GM19239 (cell line): ENCODE measurements around the gene CITED4.

Experiments
- DNase-seq: peaks from one replicate; pipeline ENCODE4 v3.0.0; 2011; ENCODE audit warnings: low spot score; ENCODE audit not compliant: insufficient read length
- FAIRE-seq: peaks from 2 replicates; lab custom pipeline; 2011; peaks lifted over from hg19 to GRCh38; lab: Jason Lieb, UNC

The CITED4 gene

DNA sequence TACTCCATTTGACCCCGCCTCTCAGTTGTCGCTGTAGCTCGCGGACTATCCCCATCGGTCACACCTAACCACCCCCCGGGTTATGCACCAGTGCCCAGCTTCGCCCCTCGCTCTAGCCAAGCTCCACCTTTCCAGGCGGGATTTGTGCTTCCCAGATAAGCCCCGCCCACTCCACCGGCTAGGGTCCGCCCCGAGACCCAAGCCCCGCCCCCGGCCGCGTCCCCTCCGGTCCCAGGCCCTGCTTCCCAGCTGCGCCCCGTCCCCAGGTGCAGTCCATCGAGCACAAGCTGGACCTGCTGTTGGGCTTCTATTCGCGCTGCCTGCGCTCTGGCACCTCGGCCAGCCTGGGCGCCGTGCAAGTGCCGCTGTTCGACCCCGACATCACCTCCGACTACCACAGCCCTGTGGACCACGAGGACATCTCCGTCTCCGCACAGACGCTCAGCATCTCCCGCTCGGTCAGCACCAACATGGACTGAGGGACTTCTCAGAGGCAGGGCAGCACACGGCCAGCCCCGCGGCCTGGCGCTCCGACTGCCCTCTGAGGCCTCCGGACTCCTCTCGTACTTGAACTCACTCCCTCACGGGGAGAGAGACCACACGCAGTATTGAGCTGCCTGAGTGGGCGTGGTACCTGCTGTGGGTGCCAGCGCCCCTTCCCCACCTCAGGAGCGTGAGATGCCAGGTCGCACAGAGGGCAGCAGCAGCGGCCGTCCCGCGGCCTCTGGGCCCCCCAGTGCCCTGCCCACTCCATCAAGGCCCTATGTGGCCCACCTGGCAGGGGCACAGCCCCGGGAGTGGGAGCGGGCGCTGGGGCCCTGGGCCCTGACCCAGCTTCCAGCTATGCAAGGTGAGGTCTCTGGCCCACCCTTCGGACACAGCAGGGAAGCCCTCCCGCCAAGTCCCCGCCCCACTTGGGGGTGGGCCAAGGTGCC lies 23.9 kb downstream of the CITED4 start:
- no peak for FAIRE-seq
- no peak for DNase-seq

DNA sequence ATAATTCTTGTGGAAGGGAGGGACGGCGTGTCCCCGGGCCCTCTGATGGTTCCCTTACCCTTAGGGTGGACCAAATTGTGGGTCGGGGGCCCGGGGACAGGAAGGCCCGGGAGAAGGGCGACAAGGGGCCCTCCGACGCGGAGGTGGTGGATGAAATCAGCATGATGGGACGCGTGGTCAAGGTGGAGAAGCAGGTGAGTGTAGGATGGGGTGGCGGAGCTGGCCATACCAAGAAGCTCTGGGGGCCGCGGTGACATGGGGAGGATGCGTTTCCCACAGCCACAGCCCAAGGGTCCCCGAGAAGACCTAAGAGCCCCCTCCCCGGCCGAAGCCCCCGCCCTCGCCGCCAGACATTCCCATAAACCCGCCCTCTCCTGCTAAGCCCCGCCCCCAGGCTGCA lies 24.6 kb downstream of the CITED4 start:
- no peak for FAIRE-seq
- no peak for DNase-seq

GRCh38 chr1:40836283-40836682 lies 25.9 kb downstream of the CITED4 start:
- FAIRE-seq (no peak), DNase-seq (no peak)

DNA sequence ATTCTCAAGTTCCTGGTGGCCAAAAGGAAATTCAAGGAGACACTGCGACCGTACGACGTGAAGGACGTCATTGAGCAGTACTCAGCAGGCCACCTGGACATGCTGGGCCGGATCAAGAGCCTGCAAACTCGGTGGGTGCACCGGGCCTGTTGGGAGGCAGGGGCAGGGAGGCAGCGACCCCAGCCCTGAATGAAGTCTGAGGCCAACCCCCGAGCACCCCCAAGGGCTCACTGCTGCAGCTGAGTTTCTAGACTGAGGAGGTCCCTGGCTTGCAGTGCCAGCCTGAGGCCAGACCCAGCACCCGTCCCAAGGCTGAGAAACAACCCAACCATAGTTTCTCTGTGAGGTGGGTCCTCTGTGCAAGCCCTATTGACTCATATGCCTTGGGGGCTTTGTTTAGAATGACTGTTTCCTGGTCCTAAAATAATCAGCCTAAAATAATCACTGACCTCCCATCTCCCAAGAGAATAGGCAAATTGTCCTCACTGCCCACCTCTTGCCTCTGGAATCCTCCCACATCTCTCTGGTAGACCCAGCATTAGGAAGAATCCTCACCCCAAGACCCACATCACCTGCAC lies 27.1 kb downstream of the CITED4 start:
- no peak for DNase-seq
- no peak for FAIRE-seq

DNA sequence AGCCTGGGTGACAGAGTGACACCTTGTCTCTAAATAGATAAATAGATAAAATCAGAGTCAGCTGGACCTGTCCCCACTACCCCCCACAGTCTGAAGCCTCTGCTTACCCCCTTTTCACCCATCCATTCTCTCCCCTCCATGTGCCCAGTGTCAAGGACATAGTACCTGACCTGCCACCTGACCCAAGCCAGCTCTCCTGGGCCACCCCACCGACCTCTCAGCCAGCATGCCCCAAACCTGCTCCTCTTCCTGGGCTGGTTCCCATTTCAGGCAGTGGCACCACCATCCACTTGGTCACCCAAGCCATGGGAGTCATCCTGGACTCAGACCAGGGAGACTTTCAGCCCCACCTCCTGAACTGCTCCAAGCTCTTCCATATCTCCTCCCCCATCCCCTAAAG lies 28.2 kb downstream of the CITED4 start:
- DNase-seq (no peak), FAIRE-seq (no peak)

DNA sequence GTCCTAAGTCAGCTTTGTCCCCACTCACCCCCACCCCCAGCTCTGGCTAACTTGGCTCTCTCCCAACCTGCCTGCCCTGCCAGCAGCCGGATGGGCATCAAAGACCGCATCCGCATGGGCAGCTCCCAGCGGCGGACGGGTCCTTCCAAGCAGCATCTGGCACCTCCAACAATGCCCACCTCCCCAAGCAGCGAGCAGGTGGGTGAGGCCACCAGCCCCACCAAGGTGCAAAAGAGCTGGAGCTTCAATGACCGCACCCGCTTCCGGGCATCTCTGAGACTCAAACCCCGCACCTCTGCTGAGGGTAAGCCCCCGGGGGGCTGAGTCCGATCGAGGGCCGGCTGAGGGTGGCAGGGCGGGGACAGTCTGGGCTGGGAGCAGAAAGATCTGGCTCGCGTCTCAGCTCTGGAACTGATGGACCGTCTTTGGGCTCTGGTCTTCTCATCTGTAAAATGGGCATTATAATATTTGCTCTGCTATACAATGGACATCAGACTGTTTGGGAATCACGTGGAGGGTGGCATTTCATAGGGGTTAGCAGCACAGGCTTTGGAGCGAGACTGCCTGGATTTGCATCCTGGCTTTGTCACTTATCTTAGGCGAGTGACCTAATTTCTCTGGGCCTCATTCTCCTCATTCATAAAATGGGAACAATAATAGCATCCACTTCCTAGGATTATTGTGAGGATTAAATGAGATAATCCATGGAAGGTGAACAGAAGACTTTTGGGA lies 31.0 kb downstream of the CITED4 start:
- DNase-seq (no peak), FAIRE-seq (no peak)

GRCh38 chr1:40830419-40830943 lies 31.7 kb downstream of the CITED4 start:
- no peak for DNase-seq
- no peak for FAIRE-seq

DNA sequence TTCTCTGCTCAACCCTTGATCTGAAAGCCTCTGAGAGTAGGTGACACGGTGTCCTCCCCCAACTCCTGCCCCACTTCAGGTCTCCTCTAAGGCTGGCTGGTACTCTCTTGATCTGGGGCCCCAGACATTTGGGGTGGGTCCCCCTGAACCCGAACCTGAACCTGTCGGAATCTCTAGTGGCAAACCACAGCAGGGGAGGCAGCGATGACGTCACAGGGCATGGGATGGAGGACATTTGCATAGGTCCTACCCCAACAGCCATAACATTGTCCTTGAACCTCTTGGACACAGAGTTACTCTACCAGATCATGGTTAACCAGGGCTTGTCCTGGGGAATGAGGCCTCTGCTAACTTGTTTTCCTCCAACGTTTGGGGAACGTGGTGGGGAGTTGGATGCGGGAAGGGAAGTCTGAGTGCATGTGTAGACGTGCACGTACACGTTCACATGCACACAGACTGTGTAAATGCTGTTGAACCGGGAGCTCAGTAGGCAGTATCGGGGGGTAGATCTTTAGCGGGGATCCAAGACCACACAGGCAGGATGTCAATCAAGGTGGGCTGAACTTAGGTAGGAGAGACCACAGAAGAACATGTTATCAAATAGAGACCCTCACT lies 32.4 kb downstream of the CITED4 start:
- FAIRE-seq, result no peak
- DNase-seq, result no peak

DNA sequence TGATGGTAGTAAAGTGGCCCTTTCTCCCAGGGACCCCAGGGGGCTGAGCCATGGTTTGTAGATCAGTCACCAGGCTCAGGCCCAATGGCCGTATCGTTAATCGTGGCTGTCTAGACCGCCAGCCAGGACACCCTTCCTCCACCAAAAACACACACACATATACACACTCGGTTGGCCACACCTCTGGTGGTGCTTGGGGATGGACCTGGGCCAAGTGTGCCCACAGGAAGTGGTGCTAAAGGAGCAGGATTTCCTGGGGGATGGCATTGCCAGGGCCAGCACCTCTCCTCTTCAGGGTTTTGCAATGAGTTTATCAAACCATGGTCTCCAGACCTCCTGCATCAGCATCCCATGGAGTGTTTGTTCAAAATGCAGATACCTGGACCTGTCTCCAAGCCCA lies 36.2 kb downstream of the CITED4 start:
- no peak for FAIRE-seq
- no peak for DNase-seq

DNA sequence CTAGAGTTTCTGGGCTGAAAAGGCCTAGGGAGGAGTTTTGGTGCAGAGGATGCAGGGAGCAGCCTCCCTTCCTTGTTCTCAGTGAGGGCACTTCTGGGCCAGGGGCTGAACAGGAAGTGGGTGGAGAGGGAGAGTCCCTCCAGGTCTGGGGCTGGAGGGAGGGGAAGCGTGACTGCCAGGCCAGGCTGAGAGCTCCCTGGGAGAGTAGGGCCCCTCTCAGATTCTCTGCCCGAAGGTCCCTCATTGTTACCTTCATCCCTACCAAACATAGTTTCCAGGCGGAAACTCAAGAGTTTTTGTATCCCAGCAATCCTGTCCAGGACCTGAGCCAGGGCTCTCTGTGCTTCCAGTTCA lies 36.8 kb downstream of the CITED4 start:
- FAIRE-seq, result peak; percentile 35
- DNase-seq, result peak; percentile 61

- DNase-seq (no peak), FAIRE-seq (peak; percentile 11)
These were observed 37.4 kb downstream of the CITED4 start for GRCh38 chr1:40824591-40825434.

GRCh38 chr1:40823983-40824382 lies 38.2 kb downstream of the CITED4 start:
- no peak for FAIRE-seq

DNA sequence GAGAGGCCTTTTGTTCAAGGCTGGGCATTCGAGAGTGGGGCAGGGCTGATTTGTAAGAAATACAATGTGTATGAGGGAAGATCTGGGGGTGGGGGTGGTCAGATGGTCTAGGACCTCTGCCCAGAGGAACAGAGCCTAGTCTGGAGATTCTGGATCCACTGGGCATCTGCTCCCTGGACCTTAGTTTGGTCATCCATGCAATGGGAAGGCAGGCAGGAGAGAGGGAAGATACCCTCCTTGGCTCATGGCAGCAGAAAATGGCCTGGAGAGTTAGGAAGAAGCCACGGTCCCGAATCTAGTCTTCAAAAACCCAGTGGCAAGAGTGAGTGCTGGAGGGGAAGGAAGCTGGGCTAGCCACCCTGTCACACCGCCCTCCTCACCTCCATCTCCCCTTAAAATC lies 38.8 kb downstream of the CITED4 start:
- DNase-seq (no peak), FAIRE-seq (no peak)

More at GRCh38 chr1:40823983-40824382, 38.2 kb downstream of the CITED4 start:
- no peak for DNase-seq

DNA sequence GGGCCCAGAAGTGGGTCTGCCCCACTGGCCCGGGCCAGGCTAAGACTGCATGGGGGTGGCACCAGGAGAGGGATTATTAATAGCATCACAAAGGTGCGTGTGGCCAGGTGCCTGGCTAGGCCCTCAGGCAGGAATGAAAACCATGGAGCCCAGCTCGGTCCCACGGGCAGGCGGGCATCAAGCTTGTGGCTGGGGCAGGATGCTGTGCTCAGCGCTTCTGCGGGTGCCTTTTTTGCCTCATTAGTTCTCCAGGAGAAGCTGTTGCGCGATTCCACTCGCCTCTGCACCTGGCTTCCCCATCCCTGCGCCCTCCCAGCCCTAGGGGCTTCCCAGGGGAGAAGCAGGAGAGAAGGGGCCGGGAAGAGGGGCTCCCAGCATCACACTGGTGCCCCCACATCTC lies 39.3 kb downstream of the CITED4 start:
- DNase-seq (no peak), FAIRE-seq (no peak)

GRCh38 chr1:40820911-40821693 lies 41.1 kb downstream of the CITED4 start:
- FAIRE-seq, result no peak
- no peak for DNase-seq

DNA sequence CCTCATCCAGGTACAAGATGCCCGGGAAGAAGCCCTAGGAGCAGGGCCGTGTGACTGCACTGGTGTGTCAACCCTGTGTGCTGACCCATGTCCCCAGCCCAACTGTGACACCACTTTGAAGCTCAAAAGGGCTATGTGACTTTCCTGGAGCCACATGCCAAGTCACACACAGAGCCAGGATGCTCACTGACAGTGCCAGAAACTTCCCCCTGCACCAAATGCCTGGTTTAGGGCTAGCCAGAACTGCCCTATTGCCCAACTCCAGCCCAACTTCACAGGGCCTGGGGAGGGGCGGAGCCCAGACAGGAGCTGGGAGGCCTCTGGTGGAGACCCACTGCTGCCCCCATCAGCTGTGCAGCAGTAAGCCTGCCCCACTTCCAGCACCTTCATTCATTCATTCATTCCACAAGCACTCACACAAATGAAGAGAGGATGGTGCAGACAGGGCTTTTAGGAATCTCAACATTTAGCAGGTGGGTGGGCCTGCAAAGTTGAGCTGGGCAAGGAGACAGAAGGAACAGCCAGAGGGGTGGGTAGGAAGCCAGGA lies 41.8 kb downstream of the CITED4 start:
- FAIRE-seq (no peak), DNase-seq (no peak)

DNA sequence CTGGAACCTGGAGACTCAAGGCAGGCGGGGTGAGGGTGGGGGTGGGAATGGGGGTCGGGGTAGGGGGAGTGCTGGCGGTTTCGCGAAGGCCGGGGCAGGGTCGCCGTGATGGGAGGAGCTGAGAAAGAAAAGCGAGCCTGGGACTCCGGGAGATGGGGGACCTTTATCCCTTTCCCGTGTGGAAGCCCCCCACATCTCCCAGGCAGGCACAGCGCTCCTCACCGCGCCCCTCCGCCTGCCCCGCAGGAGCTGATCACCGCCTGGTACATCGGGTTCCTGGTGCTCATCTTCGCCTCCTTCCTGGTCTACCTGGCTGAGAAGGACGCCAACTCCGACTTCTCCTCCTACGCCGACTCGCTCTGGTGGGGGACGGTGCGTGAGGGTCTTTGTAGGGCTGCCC lies 43.1 kb downstream of the CITED4 start:
- DNase-seq, result no peak
- no peak for FAIRE-seq

DNA sequence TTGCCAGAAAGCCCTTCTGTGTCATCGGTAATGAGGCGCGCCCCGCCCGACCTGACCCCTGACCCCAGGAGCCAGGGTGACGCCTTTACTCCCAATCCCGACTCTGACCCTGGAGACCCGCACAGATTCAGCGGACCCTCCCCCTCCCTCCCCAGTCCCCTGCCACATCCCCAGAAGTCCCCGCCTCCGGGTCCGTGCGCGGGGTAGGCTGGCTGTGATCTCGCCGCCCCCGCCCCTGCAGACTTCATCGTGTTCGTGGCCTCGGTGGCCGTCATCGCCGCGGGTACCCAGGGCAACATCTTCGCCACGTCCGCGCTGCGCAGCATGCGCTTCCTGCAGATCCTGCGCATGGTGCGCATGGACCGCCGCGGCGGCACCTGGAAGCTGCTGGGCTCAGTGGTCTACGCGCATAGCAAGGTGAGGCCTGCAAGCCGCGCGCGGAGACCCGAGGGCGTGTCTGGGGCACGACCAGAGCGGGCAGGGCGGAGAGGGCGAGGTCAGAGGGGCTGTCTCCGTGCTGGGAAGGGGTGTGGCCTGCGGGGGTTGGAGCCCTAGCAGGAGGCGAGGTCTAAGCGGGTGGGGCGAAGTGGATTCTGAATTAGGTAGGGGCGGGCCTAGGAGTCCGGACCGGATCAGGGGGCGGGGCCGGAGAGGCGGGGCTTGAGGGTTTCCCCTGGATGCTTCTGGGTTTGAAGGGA lies 43.8 kb downstream of the CITED4 start:
- FAIRE-seq, result peak; percentile 91

More for the DNA sequence above, 43.8 kb downstream of the CITED4 start:
- DNase-seq, result peak; percentile 74
